Right atrium auricular region (tissue), 2 donors: Measurements from ENCODE around the gene GDPGP1. TPM values are rescaled to one million over a fixed set of nuclear protein-coding genes. Genes with fewer than 3 reads are reported as not detected.

Experiments used
- DNase-seq: peaks from one replicate; pipeline ENCODE4 v3.0.0-alpha.2; 2019; ENCODE audit warnings: low spot score
- H3K27ac ChIP-seq, 2 donors: fragments of 200-600 bp; sonication (generic); 1 replicate in 1 of 2; 2 replicates in 1 of 2; pipeline ENCODE4 v1.5.1; 2016 to 2019
- H3K27me3 ChIP-seq, 2 donors: fragments of 200-600 bp; sonication (generic); one replicate each; pipeline versions ENCODE4 v1.5.1 to v1.6.0; 2017 to 2019
- H3K36me3 ChIP-seq: fragments of 200-600 bp; sonication (generic); one replicate; pipeline ENCODE4 v1.5.1; 2016
- H3K4me1 ChIP-seq, 2 donors: fragments of 200-600 bp; sonication (generic); one replicate each; pipeline versions ENCODE4 v1.5.1 to v1.6.0; 2017 to 2019
- H3K4me3 ChIP-seq, 2 donors: fragments of 200-600 bp; sonication (generic); 1 replicate in 1 of 2; 2 replicates in 1 of 2; pipeline ENCODE4 v1.5.1; 2017 to 2019; ENCODE audit warnings: mild to moderate bottlenecking in 1 of 2, moderate library complexity in 1 of 2
- H3K9me3 ChIP-seq, 2 donors: fragments of 200-600 bp; sonication (generic); one replicate each; pipeline ENCODE4 v1.5.1; 2019
- CTCF ChIP-seq, 2 donors: fragments of 200-600 bp; sonication (generic); IDR thresholded peaks; one replicate each; pipeline ENCODE4 v1.5.1; 2019; ENCODE audit warnings: antibody characterized with exemption in 2 of 2
- total RNA-seq, 2 donors: library from RNA; depleted of rRNA; stranded (reverse); fragments of >200 nt; gene quantifications; one replicate each; pipeline ENCODE4 v1.1.0, GENCODE V29; 2016

GDPGP1 gene
- total RNA-seq, 2 donors from 2014 or later: 8.6 to 16.1 TPM

DNA sequence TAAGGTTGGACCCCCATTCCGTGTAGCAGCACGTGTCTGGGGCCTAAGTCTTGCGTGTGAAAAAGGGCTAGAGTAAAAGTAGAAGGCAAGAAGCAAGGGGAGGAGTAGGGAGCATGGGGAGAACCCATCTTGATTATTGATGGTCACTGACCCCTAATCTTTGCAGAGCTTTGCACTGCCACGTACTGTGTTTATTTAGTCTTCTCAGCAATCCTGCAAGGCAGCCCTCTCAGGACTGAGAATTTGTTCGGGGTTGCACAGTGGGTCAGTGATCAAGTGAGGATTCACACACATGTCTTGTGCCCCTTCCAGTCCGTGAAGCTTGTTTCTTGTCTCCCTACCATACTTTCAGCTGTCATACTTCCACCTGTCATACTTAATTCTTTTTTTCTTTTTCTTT is 25.7 kb upstream of the GDPGP1 start:
- peaks cover 0 to 80% of the 10 kb centered on the region in 2 donors for H3K4me1 ChIP-seq
- DNase-seq: no peak
- H3K9me3 ChIP-seq: no peaks in the 10 kb centered on the region
- no peak overlapping the region for H3K27ac ChIP-seq
- no peak for TF ChIP-seq CTCF (IDR thresholded peaks at IDR 0.05)
- H3K4me3 ChIP-seq: no peak overlapping the region
- H3K27me3 ChIP-seq: no peaks in the 10 kb centered on the region
- H3K36me3 ChIP-seq: peaks cover 10% of the 10 kb centered on the region

- Histone ChIP-seq H3K4me3 (no peak overlapping the region), H3K36me3 (peaks cover 10% of the 10 kb centered on the region), H3K9me3 (no peaks in the 10 kb centered on the region), H3K27me3 (no peaks in the 10 kb centered on the region), H3K4me1 (peaks cover 0 to 74% of the 10 kb centered on the region in 2 donors), H3K27ac (peak overlapping the region in 1 of 2 donors; percentile 64)
- no peak for TF ChIP-seq CTCF (IDR thresholded peaks at IDR 0.05)
- DNase-seq: no peak
Measured at GRCh38 chr15:90209591-90209990, 24.4 kb upstream of the GDPGP1 start.

DNA sequence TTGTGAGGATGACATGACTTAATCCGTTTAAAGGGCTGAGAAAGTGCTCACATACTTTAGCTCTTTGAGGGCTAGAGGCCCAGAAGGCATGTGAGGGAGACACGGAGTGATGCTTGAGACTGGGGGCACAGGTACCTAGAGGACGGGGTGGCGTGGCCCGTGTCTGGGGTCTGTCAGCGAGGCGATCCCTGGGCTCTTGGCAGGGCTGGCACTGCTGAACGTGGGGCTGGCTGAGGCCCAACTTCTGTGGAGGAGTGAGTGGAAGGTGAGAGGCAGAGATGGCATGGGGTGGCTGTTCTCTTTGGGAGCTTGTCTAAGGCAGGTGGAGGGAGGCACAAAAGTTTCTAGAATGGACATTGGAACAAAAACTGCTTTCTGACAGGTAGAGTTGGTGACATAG is 23.4 kb upstream of the GDPGP1 start:
- H3K4me1 ChIP-seq: peaks cover 0 to 64% of the 10 kb centered on the region in 2 donors
- H3K36me3 ChIP-seq: peaks cover 10% of the 10 kb centered on the region
- no peak overlapping the region for H3K4me3 ChIP-seq
- H3K9me3 ChIP-seq: no peaks in the 10 kb centered on the region
- TF ChIP-seq CTCF (IDR thresholded peaks at IDR 0.05): no peak
- peak overlapping the region; percentile 57 to 64 for H3K27ac ChIP-seq
- no peak for DNase-seq
- no peaks in the 10 kb centered on the region for H3K27me3 ChIP-seq

DNA sequence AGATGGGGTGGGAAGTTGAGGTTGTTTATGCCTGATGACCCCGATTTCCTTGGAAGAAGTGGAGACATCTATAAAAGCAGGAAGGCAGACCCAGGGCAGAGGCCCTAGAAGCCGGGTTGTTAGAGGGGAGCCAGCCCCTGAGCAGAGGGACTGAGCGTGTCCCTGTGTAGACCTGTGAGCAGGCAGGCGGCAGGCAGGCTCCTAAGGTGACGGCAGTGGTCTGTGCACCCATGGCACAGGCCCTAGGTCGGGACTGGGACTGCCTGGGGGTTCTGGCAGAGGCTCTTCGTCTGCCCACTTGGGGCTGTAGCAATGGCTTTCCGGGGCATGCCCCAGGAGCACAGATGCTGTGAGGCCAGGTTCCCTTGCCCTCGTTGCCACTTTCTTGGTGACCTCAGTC is 23.0 kb upstream of the GDPGP1 start:
- Histone ChIP-seq H3K4me1 (peaks cover 0 to 60% of the 10 kb centered on the region in 2 donors), H3K27ac (peak overlapping the region; percentile 57 to 64), H3K4me3 (no peak overlapping the region), H3K36me3 (peaks cover 10% of the 10 kb centered on the region), H3K9me3 (no peaks in the 10 kb centered on the region), H3K27me3 (no peaks in the 10 kb centered on the region)
- no peak for TF ChIP-seq CTCF (IDR thresholded peaks at IDR 0.05)
- no peak for DNase-seq

DNA sequence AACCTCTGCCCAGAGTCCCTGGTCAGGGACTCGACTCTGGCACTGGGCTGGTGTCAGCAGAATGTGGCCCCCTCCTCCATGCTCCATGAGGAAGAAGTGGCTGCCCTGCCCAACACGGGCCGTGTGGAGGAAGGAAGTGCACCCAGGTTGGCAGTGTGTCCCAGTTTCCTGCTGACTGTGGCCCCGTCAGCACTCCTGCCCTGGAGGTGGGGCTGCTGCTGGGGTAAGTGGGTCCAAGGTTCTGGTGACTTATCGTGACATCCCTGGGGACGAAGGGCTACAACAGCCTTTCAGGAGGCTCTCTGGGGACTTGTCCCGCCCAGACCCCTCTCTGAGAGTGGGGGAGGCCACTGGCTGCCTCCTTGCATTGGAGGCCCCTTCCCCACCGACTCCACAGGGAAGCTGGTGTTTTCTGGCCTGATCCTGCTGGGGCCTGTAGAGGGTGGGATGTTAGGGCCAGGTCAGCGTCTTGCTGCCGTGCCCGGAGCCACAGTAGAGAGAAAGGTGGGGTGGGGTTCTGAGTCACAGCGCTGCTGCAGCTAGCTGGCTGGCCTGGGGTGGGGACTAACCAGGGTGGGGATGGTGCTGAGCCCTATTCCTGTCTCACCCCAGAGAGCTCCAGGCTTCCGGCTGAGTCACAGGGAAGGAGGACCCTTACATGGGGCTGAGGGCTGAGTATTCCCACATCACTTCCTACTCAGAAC is 22.4 kb upstream of the GDPGP1 start:
- Histone ChIP-seq H3K27ac (peak overlapping the region; percentile 57 to 64), H3K4me3 (no peak overlapping the region), H3K36me3 (peaks cover 10% of the 10 kb centered on the region), H3K9me3 (no peaks in the 10 kb centered on the region), H3K27me3 (no peaks in the 10 kb centered on the region), H3K4me1 (peaks cover 0 to 54% of the 10 kb centered on the region in 2 donors)
- DNase-seq: no peak
- no peak for TF ChIP-seq CTCF (IDR thresholded peaks at IDR 0.05)
